Measurements from ENCODE around the gene PDHB.

Gene PDHB

GRCh38 chr3:58416191-58416590 is 17.4 kb downstream of the PDHB start:
- no peaks in the 10 kb centered on the region for H3K36me3 ChIP-seq (replicated peaks; ENCODE audit: low read depth, low read length)
- no peaks in the 10 kb centered on the region for H4K20me1 ChIP-seq (ENCODE audit: insufficient read depth, low read length)
- H3K4me1 ChIP-seq (ENCODE audit: low read length) = peaks cover 7% of the 10 kb centered on the region; the same call in 1 of the 2 replicates
- no peaks in the 10 kb centered on the region for H3K79me2 ChIP-seq (ENCODE audit: low read length)
- H3K9me3 ChIP-seq (ENCODE audit: insufficient read depth, low read length) = no peaks in the 10 kb centered on the region
- no peak overlapping the region for H3K9ac ChIP-seq (ENCODE audit: low read length)
- no peak overlapping the region for H3K4me3 ChIP-seq (ENCODE audit: low read length)
- H3K4me2 ChIP-seq (ENCODE audit: low read length) = no peak overlapping the region
- H2AFZ ChIP-seq (ENCODE audit: low read depth, low read length) = no peak overlapping the region
- H3K27me3 ChIP-seq (ENCODE audit: low read depth, low read length) = no peaks in the 10 kb centered on the region
- TF ChIP-seq EZH2phosphoT487 (IDR thresholded peaks at IDR 0.05; ENCODE audit: low read depth) = no peak
- TF ChIP-seq CTCF (IDR thresholded peaks at IDR 0.05; ENCODE audit: low read depth, low read length) = no peak
- no peak overlapping the region for H3K27ac ChIP-seq (ENCODE audit: low read length)

GRCh38 chr3:58414538-58415197 is 19.0 kb downstream of the PDHB start:
- H3K9ac ChIP-seq (ENCODE audit: low read length) = no peak overlapping the region
- H3K9me3 ChIP-seq (ENCODE audit: insufficient read depth, low read length) = no peaks in the 10 kb centered on the region
- no peak overlapping the region for H2AFZ ChIP-seq (ENCODE audit: low read depth, low read length)
- no peaks in the 10 kb centered on the region; the same call in 1 of the 2 replicates for H3K4me1 ChIP-seq (ENCODE audit: low read length)
- H3K4me2 ChIP-seq (ENCODE audit: low read length) = no peak overlapping the region
- H3K79me2 ChIP-seq (ENCODE audit: low read length) = no peaks in the 10 kb centered on the region
- no peak overlapping the region for H3K4me3 ChIP-seq (ENCODE audit: low read length)
- peaks cover 3% of the 10 kb centered on the region for H3K36me3 ChIP-seq (replicated peaks; ENCODE audit: low read depth, low read length)
- H3K27me3 ChIP-seq (ENCODE audit: low read depth, low read length) = no peaks in the 10 kb centered on the region
- H4K20me1 ChIP-seq (ENCODE audit: insufficient read depth, low read length) = no peaks in the 10 kb centered on the region
- peak; percentile 82 for TF ChIP-seq CTCF (IDR thresholded peaks at IDR 0.05; ENCODE audit: low read depth, low read length)
- TF ChIP-seq EZH2phosphoT487 (IDR thresholded peaks at IDR 0.05; ENCODE audit: low read depth) = no peak
- no peak overlapping the region for H3K27ac ChIP-seq (ENCODE audit: low read length)

GRCh38 chr3:58411851-58412830 is 21.5 kb downstream of the PDHB start:
- H3K4me3 ChIP-seq (ENCODE audit: low read length) = no peak overlapping the region
- H4K20me1 ChIP-seq (ENCODE audit: insufficient read depth, low read length) = no peaks in the 10 kb centered on the region
- TF ChIP-seq CTCF (IDR thresholded peaks at IDR 0.05; ENCODE audit: low read depth, low read length) = no peak
- no peak for TF ChIP-seq EZH2phosphoT487 (IDR thresholded peaks at IDR 0.05; ENCODE audit: low read depth)
- no peaks in the 10 kb centered on the region for H3K79me2 ChIP-seq (ENCODE audit: low read length)
- no peak overlapping the region for H3K27ac ChIP-seq (ENCODE audit: low read length)
- H3K4me2 ChIP-seq (ENCODE audit: low read length) = no peak overlapping the region
- no peak overlapping the region for H3K9ac ChIP-seq (ENCODE audit: low read length)
- no peak overlapping the region for H2AFZ ChIP-seq (ENCODE audit: low read depth, low read length)
- H3K4me1 ChIP-seq (ENCODE audit: low read length) = peaks cover 9% of the 10 kb centered on the region
- H3K36me3 ChIP-seq (replicated peaks; ENCODE audit: low read depth, low read length) = peaks cover 10% of the 10 kb centered on the region
- no peaks in the 10 kb centered on the region for H3K27me3 ChIP-seq (ENCODE audit: low read depth, low read length)
- H3K9me3 ChIP-seq (ENCODE audit: insufficient read depth, low read length) = no peaks in the 10 kb centered on the region

- H3K36me3 ChIP-seq (replicated peaks; ENCODE audit: low read depth, low read length) = peaks cover 10% of the 10 kb centered on the region
- no peaks in the 10 kb centered on the region for H4K20me1 ChIP-seq (ENCODE audit: insufficient read depth, low read length)
- peaks cover 9% of the 10 kb centered on the region for H3K4me1 ChIP-seq (ENCODE audit: low read length)
- no peak overlapping the region for H3K4me2 ChIP-seq (ENCODE audit: low read length)
- no peaks in the 10 kb centered on the region for H3K9me3 ChIP-seq (ENCODE audit: insufficient read depth, low read length)
- TF ChIP-seq CTCF (IDR thresholded peaks at IDR 0.05; ENCODE audit: low read depth, low read length) (no peak), EZH2phosphoT487 (IDR thresholded peaks at IDR 0.05; ENCODE audit: low read depth) (no peak)
- H3K27me3 ChIP-seq (ENCODE audit: low read depth, low read length) = no peaks in the 10 kb centered on the region
- H2AFZ ChIP-seq (ENCODE audit: low read depth, low read length) = no peak overlapping the region
- no peak overlapping the region for H3K27ac ChIP-seq (ENCODE audit: low read length)
- H3K4me3 ChIP-seq (ENCODE audit: low read length) = no peak overlapping the region
- H3K9ac ChIP-seq (ENCODE audit: low read length) = no peak overlapping the region
- no peaks in the 10 kb centered on the region for H3K79me2 ChIP-seq (ENCODE audit: low read length)
These were observed 22.6 kb downstream of the PDHB start for GRCh38 chr3:58411036-58411435.

Measured in OCI-LY3 (cell line).